Stimulated activated CD8-positive, alpha-beta memory T cell treated with anti-CD3 and anti-CD28 coated beads, Interleukin-2, amount 100 ng/mL, for 1 hour (primary cell): ENCODE results near the gene TPCN2.

Experiments
- DNase-seq, 2 donors: peaks; one replicate each; pipeline ENCODE4 v3.0.0-alpha.2; 2020; ENCODE audit warnings: low read depth in 2 of 2

The TPCN2 gene

DNA sequence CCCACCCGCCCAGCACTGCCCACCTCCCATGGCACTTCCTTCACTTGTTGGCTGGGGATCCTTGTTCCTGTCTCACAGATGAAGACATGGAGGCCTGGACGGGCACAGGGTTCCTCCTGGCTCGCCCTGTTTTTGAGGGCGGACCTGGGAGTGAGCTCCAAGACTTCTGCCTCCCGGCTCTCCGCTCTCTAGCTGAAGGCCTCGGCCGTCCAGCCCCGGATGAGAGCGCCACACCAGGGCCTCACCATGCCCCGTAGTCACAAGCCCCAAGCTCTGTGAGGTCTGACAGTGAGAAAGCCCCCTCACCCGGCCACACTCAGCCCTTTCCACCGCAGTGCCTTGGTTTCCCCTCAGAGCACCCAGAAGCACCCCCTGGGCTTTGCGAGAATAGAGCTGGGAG lies 9.1 kb downstream of the TPCN2 start:
- DNase-seq, result no peak

DNA sequence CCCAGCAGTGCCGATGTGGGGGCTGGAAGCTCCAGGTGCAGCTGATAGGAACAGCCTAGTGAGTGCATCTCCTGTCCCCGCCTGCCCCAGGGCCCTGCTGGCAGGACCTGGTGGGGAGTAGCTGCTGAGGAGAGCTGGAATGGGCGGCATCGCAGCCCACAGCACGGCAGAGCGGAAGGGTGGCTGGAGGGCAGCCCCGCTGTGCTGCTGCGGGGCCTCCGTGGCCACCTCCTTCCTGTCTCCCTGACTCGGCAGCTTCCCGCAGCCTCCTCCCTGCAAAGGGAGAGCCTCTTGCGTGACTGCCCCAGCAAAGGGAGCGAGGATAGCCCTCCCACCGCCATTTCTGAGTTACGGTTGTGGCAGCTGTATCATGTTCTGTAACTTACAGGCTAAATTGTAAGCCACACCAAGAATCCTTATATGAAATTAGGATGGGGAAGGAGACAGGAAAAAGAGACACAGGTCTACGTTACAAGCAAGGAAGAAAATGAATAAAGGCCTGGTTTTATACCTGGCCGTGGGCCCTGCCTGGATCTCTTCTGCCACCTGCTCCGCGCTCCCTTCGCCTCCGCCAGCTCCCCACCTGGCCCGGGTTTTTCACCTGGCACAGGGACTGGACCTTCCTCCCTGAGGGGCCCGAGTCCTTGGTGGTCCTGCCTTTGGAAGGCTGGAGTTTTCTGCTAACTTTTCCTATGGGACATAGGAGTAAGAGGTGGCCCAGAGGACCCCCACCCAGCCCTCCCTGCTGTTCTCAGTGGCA lies 10.0 kb downstream of the TPCN2 start:
- DNase-seq, result no peak

DNA sequence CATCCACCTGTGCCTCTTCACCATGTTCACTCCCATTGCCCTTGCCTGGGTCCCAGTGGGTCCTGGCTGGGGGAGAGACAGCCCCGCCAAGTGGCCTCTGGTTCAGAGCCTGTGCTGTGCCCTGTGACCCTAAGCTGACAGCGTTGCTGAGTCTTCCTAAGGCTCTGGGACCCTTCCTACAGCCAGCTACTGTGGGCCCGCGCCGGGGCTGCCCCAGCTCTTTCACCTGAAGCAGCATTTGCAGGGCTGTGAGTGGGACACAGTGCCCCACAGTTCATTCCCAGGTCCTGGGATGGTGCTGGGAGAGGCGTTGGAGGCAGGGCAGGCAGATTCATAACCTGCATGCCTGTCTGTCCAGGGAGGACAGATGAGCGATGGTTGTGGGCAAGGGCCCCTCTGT lies 10.7 kb downstream of the TPCN2 start:
- DNase-seq, result no peak

DNA sequence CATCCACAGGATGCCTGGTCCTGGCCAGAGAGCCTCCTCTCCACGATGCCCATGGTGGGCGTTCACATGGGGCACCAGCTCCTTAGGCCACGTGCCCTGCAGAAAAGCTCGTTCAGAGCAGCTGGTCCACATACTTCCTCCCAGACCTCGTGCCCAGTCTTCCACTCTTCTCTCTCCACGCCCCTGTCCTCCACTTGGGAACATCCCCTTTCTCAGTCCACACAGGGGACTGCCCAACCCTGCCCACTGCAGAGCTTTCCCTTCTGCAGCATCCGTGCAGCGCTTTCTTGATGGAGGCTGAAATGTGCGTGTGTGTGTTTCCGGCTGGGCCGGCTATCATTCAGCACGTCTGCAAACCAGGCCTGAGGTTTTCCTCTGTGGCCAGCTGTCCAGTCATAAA lies 11.3 kb downstream of the TPCN2 start:
- no peak for DNase-seq

DNA sequence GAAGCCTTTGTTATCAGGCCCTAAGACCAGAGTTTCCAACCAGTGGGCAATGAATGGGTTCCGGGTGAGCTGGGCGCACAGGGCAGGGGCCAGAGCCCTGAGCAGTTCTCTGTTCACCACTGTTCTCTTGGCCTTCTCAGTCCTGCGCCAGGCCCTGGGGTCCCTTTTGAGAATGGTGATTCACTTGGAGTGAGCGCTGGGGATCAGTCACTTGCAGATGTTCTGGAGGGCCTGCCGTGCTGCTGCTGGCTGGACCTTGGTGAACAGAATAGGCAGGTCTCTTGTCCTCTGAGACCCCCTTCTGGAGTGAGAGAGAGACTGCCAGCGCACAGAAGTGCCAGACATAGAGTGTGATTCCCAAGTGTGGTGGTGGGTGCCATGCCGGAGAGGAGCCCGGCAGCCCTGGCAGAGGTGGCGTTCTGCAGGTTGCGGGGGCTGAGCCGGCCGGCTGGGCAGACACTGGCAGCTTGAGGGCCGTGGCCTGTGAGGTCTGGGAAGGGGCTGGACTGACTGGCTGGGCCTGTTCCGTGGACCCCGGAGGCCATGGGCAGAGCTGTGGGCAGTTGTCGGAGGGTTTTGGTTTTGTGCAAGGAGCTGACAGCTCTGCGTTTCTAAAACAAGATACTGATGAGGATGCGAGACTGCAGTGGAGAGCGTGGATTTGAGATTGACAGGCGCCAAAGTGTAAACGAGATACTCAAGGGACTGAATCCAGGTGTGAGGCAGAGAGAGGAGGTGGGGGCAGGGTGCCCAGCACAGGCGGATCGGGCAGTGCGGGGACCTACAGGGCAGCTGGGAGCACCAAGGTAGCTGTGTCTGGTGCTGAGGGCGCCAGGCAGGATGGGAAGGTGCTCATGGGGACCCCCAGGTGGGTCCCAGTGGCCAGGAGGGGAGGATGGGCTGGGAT lies 12.3 kb downstream of the TPCN2 start:
- no peak for DNase-seq

DNA sequence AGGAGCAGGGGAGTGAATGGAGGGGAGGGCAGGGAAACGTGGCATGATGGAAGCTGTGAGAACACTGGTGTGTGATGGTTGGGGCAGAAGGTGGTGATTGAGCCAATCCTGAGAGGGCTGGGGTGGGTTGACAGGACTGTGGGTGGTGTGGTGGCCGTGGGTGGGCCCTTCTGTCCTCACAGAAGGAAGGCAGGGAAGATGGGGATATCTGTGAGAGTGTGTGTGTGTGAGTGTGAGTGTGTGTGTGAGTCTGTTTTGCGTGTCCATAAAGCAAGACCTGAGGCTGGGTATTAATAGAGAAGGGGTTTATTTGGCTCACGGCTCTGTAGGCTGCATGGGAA lies 13.0 kb downstream of the TPCN2 start:
- no peak for DNase-seq

DNA sequence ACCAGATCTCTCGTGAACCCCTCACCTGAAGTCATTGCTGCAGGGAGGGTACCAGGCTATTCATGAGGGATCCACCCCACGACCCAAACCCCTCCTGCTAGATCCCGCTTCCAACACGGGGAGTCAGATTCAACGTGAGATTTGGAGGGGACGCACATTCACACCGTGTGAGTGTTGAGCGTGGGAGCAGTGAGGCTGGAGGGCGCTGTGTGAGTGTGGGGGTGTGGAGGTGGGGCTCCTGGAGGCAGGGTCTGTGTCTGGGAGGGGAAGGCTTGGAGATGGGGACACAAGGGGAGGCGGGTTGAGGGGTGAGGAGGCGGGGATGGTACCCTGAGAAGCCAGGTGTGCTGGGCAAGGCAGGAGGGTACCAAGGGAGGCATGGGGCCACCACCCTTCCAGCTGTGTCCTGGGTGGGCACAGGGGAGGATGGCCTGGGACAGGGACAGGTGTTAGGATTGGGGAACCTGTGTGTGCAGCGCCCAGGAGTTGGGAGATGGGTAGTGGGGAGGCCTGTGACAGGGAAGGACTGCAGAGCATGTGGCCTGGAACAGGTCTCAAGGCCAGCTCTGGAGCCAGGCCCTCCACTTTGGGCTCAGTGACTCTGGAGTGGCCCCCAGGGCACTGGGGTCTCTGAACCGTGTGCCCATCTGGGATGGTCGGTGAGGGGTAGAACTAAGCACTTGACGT lies 13.6 kb downstream of the TPCN2 start:
- no peak for DNase-seq

DNA sequence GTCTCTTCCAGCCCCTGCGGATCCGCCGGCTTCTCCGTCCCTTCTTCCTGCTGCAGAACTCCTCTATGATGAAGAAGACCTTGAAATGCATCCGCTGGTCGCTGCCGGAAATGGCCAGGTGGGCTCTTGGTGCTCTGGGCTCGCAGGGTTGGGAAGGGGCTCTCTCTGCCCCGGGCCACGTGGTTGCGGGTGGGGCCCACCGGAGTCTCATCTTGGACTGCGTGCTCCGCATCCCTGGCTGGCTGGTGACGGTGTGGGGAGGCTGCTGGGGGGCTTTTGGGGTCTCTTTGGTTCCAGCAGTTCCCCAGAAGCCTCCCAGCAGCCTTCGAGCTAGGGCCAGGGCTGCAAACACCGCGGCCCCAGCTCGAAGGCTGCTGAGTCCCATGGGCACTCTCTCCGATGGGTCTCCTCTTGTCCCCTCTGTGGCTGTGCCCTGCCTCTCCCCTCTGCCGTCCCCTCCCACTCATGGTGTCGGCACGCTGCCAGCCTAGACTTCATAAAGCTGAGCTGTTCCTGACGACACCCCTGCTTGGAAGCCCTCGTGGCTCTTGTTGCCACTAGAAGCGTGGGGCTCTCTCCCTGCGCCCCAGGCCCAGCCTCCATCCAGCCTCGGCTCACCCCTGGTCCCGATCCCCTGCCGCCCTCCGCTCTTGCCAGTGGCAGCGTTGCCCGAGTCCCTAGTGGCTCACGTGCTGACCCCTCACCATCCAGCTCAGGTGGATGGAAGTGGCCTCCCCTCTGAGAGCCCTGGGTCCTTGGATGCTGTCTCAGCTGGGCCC lies 14.3 kb downstream of the TPCN2 start:
- DNase-seq, result no peak

DNA sequence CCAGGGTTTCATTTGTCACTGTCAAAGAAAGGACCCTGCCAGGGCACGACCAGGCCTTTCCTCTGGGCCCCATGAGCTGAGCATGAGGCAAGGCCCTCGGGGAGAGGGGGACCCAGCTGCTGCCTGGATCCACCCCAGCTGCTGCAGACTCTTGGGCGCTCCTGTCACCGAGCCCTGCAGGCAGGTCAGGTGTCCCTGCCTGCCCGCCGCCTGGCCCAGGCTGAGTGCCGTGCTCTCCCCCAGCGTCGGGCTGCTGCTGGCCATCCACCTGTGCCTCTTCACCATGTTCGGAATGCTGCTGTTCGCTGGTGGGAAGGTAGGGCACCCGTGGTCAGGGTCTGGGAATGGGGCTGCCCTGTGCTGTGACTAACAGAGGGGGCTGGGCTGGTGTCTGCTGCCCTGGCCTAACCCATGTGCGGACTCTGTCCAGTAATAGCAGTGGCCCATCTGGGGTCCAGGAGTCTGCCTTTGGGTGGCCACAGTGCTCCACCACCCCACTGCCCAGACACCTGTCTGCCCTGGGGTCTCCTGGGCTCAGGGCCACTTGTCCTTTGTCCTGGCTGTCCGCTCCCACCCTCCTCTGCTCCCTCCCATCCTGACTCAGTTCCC lies 15.0 kb downstream of the TPCN2 start:
- no peak for DNase-seq

DNA sequence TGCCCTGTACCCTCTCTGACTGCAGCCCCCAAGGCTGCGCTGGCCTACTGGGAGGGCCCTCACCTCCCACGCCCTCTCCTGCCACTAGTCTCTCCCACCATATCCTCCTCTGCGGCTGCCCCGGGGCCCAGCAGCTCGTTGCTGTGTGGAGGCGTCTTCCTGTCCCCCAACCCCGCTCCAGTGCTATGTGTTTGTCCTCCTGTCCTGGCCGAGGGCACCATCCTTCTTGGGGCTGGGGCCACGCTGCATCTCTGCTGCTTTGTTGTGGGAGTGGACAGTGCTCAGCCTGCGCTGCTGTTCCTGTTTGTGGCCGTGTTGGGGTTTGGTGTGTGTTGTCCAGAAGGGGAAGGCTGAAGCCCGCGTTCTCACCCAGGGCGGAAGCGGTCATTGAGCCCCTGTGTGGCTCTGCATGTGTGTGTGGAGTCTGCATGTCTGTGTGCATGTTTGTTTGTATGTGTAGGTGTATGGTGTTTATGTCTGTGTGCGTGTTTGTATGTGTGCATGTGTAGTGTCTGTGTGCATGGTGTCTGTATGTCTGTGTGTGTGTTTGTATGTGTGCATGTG lies 15.7 kb downstream of the TPCN2 start:
- no peak for DNase-seq

DNA sequence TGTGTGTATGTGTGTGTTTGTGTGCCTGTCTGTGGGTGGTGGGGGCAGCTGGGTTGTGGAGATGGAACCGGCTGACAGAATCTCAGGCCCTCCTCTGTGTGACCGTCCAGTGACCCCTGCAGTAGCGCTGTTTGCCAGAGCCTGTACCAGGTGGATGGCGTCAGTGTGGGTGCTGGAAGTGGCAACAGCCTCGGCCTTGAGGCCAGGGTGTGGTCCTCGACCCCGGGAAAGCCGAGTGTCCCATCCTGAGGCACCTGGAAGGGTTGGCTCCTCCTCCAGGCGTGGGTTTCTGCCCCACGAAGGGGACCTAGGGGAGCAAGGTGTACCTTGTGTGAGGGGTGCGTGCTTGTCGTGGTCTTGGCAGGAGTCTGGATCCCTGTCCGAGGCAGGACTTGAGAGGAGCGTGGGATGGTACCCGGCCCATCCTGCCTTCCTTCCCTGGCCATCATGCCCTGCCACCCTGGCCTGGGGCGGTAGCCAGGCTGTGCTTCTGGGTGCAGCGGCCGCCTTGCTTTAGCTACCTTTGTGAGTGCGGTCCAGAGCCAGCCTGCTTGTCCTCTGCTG lies 16.5 kb downstream of the TPCN2 start:
- DNase-seq, result no peak

DNA sequence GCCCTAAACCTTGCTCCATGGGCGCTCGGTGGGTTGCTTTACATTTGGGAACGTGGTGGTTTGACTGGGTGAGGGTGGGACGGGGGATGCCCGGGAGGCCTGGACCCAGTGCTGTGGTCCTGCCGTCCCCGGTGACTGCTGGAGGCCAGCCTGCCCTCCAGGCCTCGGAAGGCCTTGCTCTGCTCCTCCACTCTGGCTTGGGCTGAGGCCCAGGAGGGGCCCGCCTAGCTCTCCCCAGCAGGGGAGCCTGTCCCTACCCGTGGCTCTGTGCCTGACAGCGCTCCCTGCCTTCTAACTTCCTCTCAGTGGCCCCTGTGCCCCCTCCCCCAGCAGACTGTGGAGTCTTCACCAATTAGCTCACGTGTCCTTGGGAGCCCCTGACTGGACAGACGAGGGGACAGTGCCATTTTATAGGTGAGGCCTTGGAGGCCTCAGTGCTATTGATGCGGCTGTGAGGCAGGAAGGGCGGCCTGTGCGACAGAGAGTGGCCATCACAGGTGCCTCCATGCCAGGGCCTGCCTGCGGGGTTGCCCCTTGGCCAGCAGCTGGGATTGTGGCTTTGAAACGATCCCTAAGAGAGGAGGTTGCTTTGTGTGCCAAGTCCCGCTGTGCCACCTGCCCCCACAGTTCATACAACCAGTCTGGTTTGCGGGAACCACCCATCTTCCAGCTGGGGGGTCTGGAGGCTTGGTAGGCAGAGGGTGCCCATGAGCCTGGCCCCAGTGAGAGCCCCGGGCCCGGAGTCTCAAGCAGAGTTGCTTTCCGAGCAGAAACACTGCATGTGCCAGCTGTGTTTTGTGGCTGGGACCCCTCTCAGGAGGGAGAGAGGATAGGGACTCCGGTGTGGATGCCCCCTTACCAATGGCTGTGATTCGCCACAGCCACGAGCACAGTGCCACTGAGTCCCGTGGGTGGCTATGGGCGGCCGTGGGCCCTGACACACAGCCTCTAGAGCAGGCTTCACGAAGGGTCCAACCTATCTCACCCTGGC lies 17.7 kb downstream of the TPCN2 start:
- no peak for DNase-seq

DNA sequence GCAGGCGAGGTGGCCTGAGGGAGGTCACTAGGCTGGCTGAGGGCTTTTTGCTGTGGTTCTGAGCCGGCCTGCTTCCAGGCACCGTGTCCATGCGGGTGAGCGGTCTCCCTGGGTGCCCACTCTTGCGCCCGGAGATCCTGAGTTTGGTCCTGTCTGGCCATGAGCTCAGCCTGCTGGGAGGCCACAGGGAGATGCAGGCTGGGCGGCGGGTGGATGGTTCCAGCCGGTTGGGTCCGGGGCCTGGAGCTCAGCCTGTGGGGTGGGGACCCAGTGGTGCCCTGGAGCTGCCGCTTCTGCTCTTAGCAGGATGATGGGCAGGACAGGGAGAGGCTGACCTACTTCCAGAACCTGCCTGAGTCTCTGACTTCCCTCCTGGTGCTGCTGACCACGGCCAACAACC lies 18.5 kb downstream of the TPCN2 start:
- no peak for DNase-seq

DNA sequence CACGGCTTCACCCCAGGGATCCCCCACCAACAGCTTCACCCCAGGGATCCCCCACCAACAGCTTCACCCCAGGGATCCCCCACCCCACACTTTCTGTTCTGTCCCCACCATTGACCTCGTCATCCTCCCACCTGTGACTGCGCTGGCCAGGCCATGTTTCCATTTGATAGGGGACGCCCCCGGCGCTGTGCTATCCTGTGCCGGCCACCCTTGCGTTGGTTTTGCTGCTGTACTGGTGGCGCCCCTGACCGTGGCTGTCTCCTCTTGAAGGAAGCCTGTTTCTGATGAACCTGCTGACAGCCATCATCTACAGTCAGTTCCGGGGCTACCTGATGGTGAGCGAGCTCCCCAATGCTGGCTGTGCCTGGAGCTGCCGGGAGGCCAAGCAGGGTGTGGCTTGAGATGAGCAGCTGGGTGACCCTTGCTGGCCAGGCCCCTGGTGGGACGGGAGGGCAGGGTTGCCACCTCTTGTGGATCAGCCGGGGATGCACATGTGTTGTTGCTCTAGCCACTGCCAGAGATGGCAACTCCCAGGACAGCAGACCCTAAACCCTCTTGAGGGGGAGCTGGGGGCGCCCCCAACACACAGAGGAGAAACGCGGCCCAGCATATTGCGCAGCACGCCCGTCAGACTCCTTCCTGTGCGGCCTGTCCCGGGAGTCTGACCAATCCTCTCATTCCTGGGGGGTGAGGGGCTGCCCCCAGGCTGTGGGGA lies 22.5 kb downstream of the TPCN2 start:
- no peak for DNase-seq

DNA sequence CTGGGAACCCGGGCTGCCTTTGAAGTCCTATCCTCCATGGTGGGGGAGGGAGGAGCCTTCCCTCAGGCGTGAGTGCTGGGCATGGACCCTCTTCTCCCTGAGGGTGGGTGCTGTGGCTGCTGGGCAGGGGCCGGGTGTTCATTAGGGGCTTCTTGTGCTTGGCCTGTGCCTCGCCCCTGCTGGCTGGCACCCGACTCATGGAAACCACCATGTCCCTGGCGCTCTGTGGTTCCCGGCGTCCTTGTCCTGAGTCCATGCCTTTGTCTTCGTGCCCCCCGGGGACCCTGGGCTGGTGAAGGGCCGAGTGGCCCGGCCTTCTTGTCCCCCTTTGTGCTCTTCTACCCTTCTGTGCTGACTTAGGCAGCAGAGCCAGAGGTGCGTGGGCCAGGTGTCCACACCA lies 23.2 kb downstream of the TPCN2 start:
- no peak for DNase-seq

DNA sequence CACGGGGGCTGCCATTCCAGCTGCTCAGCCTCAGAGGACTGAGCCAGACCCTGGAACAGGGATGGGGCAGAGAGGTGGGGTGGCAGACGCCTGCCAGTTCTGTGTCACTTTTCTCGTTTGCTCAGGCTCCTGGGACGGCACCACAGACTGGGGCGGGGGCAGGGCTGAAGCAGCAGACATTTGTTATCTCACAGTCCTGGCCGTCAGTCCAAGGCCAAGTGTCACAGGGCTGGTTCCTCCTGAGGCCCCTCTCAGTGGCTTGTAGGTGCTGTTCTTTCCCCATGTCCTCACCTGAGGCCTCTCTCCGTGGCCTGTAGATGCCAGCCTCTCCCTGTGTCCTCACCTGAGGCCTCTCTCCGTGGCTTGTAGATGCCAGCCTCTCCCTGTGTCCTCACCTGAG lies 24.7 kb downstream of the TPCN2 start:
- DNase-seq, result no peak

DNA sequence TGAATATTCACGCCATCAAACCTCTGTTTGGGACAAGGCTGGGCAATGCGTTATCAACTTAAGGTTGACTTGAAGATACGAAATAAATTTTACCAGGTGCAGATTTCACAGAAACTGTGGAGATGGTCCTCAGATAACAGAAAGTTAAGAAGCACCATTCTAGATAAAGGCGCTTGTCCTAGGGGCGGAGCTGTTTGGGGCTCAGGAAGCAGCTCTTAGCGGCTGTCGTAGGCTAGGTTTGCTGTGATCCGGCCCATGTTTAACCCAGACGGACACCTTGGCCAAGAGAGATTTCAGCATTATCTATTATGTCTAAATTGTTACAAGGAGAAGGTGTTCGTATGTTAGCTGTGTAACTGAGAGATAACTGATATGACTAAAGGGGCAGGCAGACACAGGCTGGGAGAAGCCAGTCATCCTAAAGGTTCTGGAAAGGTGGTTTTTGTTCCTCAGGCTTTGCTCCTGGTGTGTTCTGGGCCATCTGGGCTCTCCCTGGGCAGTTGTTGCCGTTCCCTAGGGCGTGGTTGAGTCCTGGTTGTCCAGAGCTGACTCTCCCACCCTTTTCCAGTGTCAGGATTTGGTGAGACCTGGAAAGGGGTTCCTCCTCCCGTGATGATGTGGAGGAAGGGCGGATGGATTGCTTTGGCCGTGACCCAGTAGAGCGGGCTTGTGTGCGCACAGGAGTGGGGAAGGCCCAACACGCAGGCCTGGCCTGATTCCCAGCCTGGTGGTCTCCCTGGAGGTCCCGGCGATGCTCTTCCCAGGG lies 25.8 kb downstream of the TPCN2 start:
- DNase-seq, result no peak
